Kidney (tissue), 14 donors: ENCODE data around the gene TRAF4. TPM values are rescaled to one million over a fixed set of nuclear protein-coding genes. Genes with fewer than 3 reads are reported as not detected.

Experiments used
- DNase-seq, 5 donors: peaks; one replicate each; pipeline ENCODE4 v3.0.0-alpha.2; 2013 to 2020
- FAIRE-seq: peaks from 2 replicates; lab custom pipeline; 2012; peaks lifted over from hg19 to GRCh38; lab: Jason Lieb, UNC
- H3K27ac ChIP-seq, 2 donors: one replicate each; pipeline ENCODE4 v1.7.0; 2013; ENCODE audit warnings: low read depth in 2 of 2, low read length in 2 of 2, inconsistent platforms in 1 of 2
- H3K27me3 ChIP-seq: one replicate; pipeline ENCODE4 v1.7.1; 2013; ENCODE audit warnings: low read length, inconsistent platforms; ENCODE audit not compliant: control insufficient read depth, insufficient read depth
- H3K36me3 ChIP-seq, 3 donors: one replicate each; pipeline versions ENCODE4 v1.7.0 to v1.7.1; 2013; ENCODE audit warnings: low read length in 3 of 3, control low read depth in 1 of 3, inconsistent platforms in 1 of 3; ENCODE audit not compliant: insufficient read depth in 3 of 3, control insufficient read depth in 2 of 3
- H3K4me1 ChIP-seq, 3 donors: one replicate each; pipeline versions ENCODE4 v1.7.0 to v1.7.1; 2013; ENCODE audit warnings: low read length in 3 of 3, inconsistent platforms in 1 of 3, low read depth in 1 of 3; ENCODE audit not compliant: control insufficient read depth in 2 of 3, insufficient read depth in 2 of 3
- H3K4me3 ChIP-seq, 3 donors: one replicate each; pipeline versions ENCODE4 v1.7.0 to v1.8.1; 2013; ENCODE audit warnings: low read length in 3 of 3, control low read depth in 1 of 3, inconsistent platforms in 1 of 3
- H3K9ac ChIP-seq, 3 donors: one replicate each; pipeline versions ENCODE4 v1.7.0 to v1.7.1; 2013; ENCODE audit warnings: low read length in 3 of 3, control low read depth in 1 of 3, inconsistent platforms in 1 of 3
- H3K9me3 ChIP-seq, 3 donors: one replicate each; pipeline versions ENCODE4 v1.7.0 to v1.7.1; 2013; ENCODE audit warnings: low read length in 3 of 3, control low read depth in 1 of 3, inconsistent platforms in 1 of 3; ENCODE audit not compliant: control insufficient read depth in 2 of 3, insufficient read depth in 1 of 3
- CTCF ChIP-seq: IDR thresholded peaks from 3 replicates; pipeline ENCODE4 v1.5.1; 2012; ENCODE audit warnings: mild to moderate bottlenecking, moderate library complexity, borderline replicate concordance; ENCODE audit not compliant: insufficient read depth; ENCODE audit errors: extremely low read depth
- intact Hi-C: fragments of 100-400 bp; cut with DNase I; formaldehyde crosslinking; loops from one replicate; pipeline ENCODE4 v1.11.1; 2022
- polyA plus RNA-seq: library from polyadenylated mRNA; stranded (reverse); fragments of 350-450 nt; fragmentation: Illumina TruSeq; extraction: RNeasy Lipid Tissue Mini Kit (QIAGEN cat#74804); gene quantifications from one replicate; pipeline ENCODE4 v1.2.3, GENCODE V29; 2014; ENCODE audit warnings: low read depth, low replicate concordance; ENCODE audit not compliant: insufficient read depth
- total RNA-seq: library from RNA; stranded (reverse); fragmentation: NEBNext Ultra II Directional; extraction: Animal tissue kit (Norgen Biotek cat#: 25700); gene quantifications from one replicate; pipeline ENCODE4 v1.2.1, GENCODE V29; 2021
- donor health status: control.
- donor health status: control.
- donor health status: control.
- donor health status: control.
- donor health status: control.
- donor health status: DM: yes; HTN: yes; CAD: no.
- donor health status: Normal renal cell carcinoma (clear cell type).

The TRAF4 gene
- total and polyA plus RNA-seq, 2 donors from 2014 or later, result 53.4 to 118 TPM

- Histone ChIP-seq H3K36me3 (peaks cover 0 to 24% (median 18%) of the 10 kb centered on the region in 3 donors), H3K4me1 (peaks cover 0 to 5% (median 0%) of the 10 kb centered on the region in 3 donors), H3K9ac (no peak overlapping the region), H3K4me3 (no peak overlapping the region), H3K27ac (no peak overlapping the region), H3K27me3 (no peaks in the 10 kb centered on the region), H3K9me3 (no peaks in the 10 kb centered on the region)
- TF ChIP-seq CTCF, result no peak
- DNase-seq (peak in 1 of 5 donors; percentile 75), FAIRE-seq (no peak)
- intact Hi-C loops, result no loop called here
Measured at GRCh38 chr17:28758411-28759121, 14.8 kb downstream of the TRAF4 start.

GRCh38 chr17:28759256-28759865, 15.6 kb downstream of the TRAF4 start:
- Histone ChIP-seq H3K27ac (no peak overlapping the region), H3K36me3 (peaks cover 0 to 24% (median 18%) of the 10 kb centered on the region in 3 donors), H3K4me3 (no peak overlapping the region), H3K9ac (no peak overlapping the region), H3K9me3 (no peaks in the 10 kb centered on the region), H3K27me3 (no peaks in the 10 kb centered on the region), H3K4me1 (peaks cover 0 to 5% (median 0%) of the 10 kb centered on the region in 3 donors)
- intact Hi-C loops, result no loop called here
- DNase-seq (peak in 1 of 5 donors; percentile 69), FAIRE-seq (no peak)
- TF ChIP-seq CTCF, result no peak

GRCh38 chr17:28760601-28761562, 17.1 kb downstream of the TRAF4 start:
- TF ChIP-seq CTCF, result no peak
- DNase-seq (peak in 3 of 5 donors; percentile 33 to 78 (median 45)), FAIRE-seq (no peak)
- no peak overlapping the region for H3K9ac ChIP-seq
- peaks cover 0 to 5% (median 0%) of the 10 kb centered on the region in 3 donors for H3K4me1 ChIP-seq
- H3K36me3 ChIP-seq, result peaks cover 0 to 21% (median 19%) of the 10 kb centered on the region in 3 donors
- no peaks in the 10 kb centered on the region for H3K27me3 ChIP-seq
- H3K27ac ChIP-seq, result no peak overlapping the region
- intact Hi-C loops, result loop anchor here (5.0 kb wide), 1 partner anchor 156 kb away; no protein-coding TSS in a partner anchor
- no peak overlapping the region for H3K4me3 ChIP-seq
- no peaks in the 10 kb centered on the region for H3K9me3 ChIP-seq
